Nephron (organoid): ENCODE data around the gene CAMK2G.
"Not testable (repeated sequence)": the region's sequence is repeated elsewhere in the genome, so short reads cannot be mapped to it uniquely, and the experiment has no call there.

Source experiments
- H3K27ac Mint-ChIP-seq, 3 experiments: 2 replicates each; pipeline ENCODE4 v1.8.0; 2020; ENCODE audit warnings: mixed read lengths in 3 of 3, mild to moderate bottlenecking in 2 of 3, moderate library complexity in 1 of 3
- H3K27me3 Mint-ChIP-seq: 2 replicates; pipeline ENCODE4 v1.8.0; 2021; ENCODE audit warnings: low read depth, mild to moderate bottlenecking, moderate library complexity, mixed read lengths
- H3K36me3 Mint-ChIP-seq: 2 replicates; pipeline ENCODE4 v1.8.0; 2020; ENCODE audit warnings: low read depth, mixed read lengths
- H3K4me1 Mint-ChIP-seq: 2 replicates; pipeline ENCODE4 v1.8.0; 2020; ENCODE audit warnings: mixed read lengths
- H3K4me3 Mint-ChIP-seq, 3 experiments: 2 replicates each; pipeline ENCODE4 v1.8.0; 2020; ENCODE audit warnings: mild to moderate bottlenecking in 3 of 3, mixed read lengths in 3 of 3, moderate library complexity in 2 of 3
- H3K9me3 Mint-ChIP-seq: 2 replicates; pipeline ENCODE4 v1.8.0; 2020; ENCODE audit warnings: mixed read lengths
- CTCF ChIP-seq, 3 experiments: fragments of 200-600 bp; sonication (generic); IDR thresholded peaks; one replicate each; pipeline ENCODE4 v1.5.0; 2021; ENCODE audit warnings: antibody characterized with exemption in 3 of 3; ENCODE audit not compliant: unreplicated experiment in 3 of 3

Gene CAMK2G

GRCh38 chr10:73898730-73899410 is 24.5 kb upstream of the CAMK2G start:
- H3K27ac Mint-ChIP-seq: peak overlapping the region in 1 of 3 experiments; percentile 48
- no peak for TF ChIP-seq CTCF (IDR thresholded peaks at IDR 0.05; ENCODE audit: unreplicated experiment in 3 of 3)
- peaks cover 11% of the 10 kb centered on the region for H3K4me1 Mint-ChIP-seq
- H3K9me3 Mint-ChIP-seq: no peaks in the 10 kb centered on the region
- H3K36me3 Mint-ChIP-seq: no peaks in the 10 kb centered on the region
- peaks cover 8% of the 10 kb centered on the region for H3K27me3 Mint-ChIP-seq
- H3K4me3 Mint-ChIP-seq: no peak overlapping the region

- peaks cover 11% of the 10 kb centered on the region for H3K4me1 Mint-ChIP-seq
- no peak overlapping the region for H3K27ac Mint-ChIP-seq
- H3K36me3 Mint-ChIP-seq: no peaks in the 10 kb centered on the region
- TF ChIP-seq CTCF (IDR thresholded peaks at IDR 0.05; ENCODE audit: unreplicated experiment in 3 of 3): no peak
- H3K27me3 Mint-ChIP-seq: peaks cover 8% of the 10 kb centered on the region
- H3K9me3 Mint-ChIP-seq: no peaks in the 10 kb centered on the region
- no peak overlapping the region for H3K4me3 Mint-ChIP-seq
Measured at GRCh38 chr10:73897693-73898092, 23.3 kb upstream of the CAMK2G start.

GRCh38 chr10:73895381-73895780 is 21.0 kb upstream of the CAMK2G start:
- H3K27me3 Mint-ChIP-seq, H3K27ac Mint-ChIP-seq, H3K9me3 Mint-ChIP-seq, H3K4me3 Mint-ChIP-seq, H3K4me1 Mint-ChIP-seq, H3K36me3 Mint-ChIP-seq: not testable (repeated sequence)

GRCh38 chr10:73894245-73894971 is 20.1 kb upstream of the CAMK2G start:
- Mint-ChIP-seq H3K4me1 (no peaks in the 10 kb centered on the region), H3K4me3 (no peak overlapping the region), H3K9me3 (no peaks in the 10 kb centered on the region), H3K27me3 (peaks cover 8% of the 10 kb centered on the region), H3K27ac (no peak overlapping the region), H3K36me3 (no peaks in the 10 kb centered on the region)
- TF ChIP-seq CTCF (IDR thresholded peaks at IDR 0.05; ENCODE audit: unreplicated experiment in 3 of 3): no peak

GRCh38 chr10:73893426-73893825 is 19.1 kb upstream of the CAMK2G start:
- Mint-ChIP-seq H3K36me3 (no peaks in the 10 kb centered on the region), H3K27ac (no peak overlapping the region), H3K4me1 (peaks cover 8% of the 10 kb centered on the region), H3K27me3 (peaks cover 8% of the 10 kb centered on the region), H3K9me3 (no peaks in the 10 kb centered on the region), H3K4me3 (no peak overlapping the region)
- no peak for TF ChIP-seq CTCF (IDR thresholded peaks at IDR 0.05; ENCODE audit: unreplicated experiment in 3 of 3)

- Mint-ChIP-seq H3K4me3 (no peak overlapping the region), H3K27me3 (peaks cover 8% of the 10 kb centered on the region), H3K36me3 (no peaks in the 10 kb centered on the region), H3K9me3 (no peaks in the 10 kb centered on the region), H3K4me1 (peaks cover 18% of the 10 kb centered on the region), H3K27ac (peak overlapping the region in 1 of 3 experiments; percentile 6)
- TF ChIP-seq CTCF (IDR thresholded peaks at IDR 0.05; ENCODE audit: unreplicated experiment in 3 of 3): no peak
Measured at GRCh38 chr10:73892310-73893030, 18.1 kb upstream of the CAMK2G start.
